OCI-LY3 (cell line): ENCODE data around the gene PALLD.

ENCODE experiments used
- H2AFZ ChIP-seq: fragments of 200-600, 300-600 bp; shearing (Covaris generic); 2 replicates; pipeline ENCODE4 v1.6.0; 2014; ENCODE audit warnings: antibody characterized with exemption, low read depth, low read length
- H3K27ac ChIP-seq: fragments of 200-600, 300-600 bp; sonication (generic); 2 replicates; pipeline ENCODE4 v1.5.1; 2014; ENCODE audit warnings: mild to moderate bottlenecking, low read length, moderate library complexity, mixed read lengths
- H3K27me3 ChIP-seq: fragments of 200-600, 300-600 bp; sonication (generic); 2 replicates; pipeline ENCODE4 v1.6.1; 2014; ENCODE audit warnings: low read depth, low read length, mixed read lengths
- H3K36me3 ChIP-seq: fragments of 200-600, 300-600 bp; sonication (generic); replicated peaks from 2 replicates; pipeline ENCODE3; 2014; ENCODE audit warnings: low read depth, low read length, mixed read lengths
- H3K4me1 ChIP-seq: fragments of 300-600, 200-600 bp; sonication (generic); 2 replicates; pipeline ENCODE4 v1.6.1; 2014; ENCODE audit warnings: low read length, mixed read lengths
- H3K4me2 ChIP-seq: fragments of 200-600, 300-600 bp; sonication (generic); 2 replicates; pipeline ENCODE4 v1.6.1; 2014; ENCODE audit warnings: low read length, mixed read lengths
- H3K4me3 ChIP-seq: fragments of 300-600, 200-600 bp; sonication (generic); 2 replicates; pipeline ENCODE4 v1.5.1; 2014; ENCODE audit warnings: antibody characterized with exemption, mild to moderate bottlenecking, low read length, moderate library complexity
- H3K79me2 ChIP-seq: fragments of 300-600, 200-600 bp; shearing (Covaris generic); 2 replicates; pipeline ENCODE4 v1.6.1; 2014; ENCODE audit warnings: mild to moderate bottlenecking, low read length, mixed read lengths
- H3K9ac ChIP-seq: fragments of 300-600, 200-600 bp; shearing (Covaris generic); 2 replicates; pipeline ENCODE4 v1.6.0; 2014; ENCODE audit warnings: mild to moderate bottlenecking, low read length, moderate library complexity
- H3K9me3 ChIP-seq: fragments of 200-600, 300-600 bp; shearing (Covaris generic); 2 replicates; pipeline ENCODE4 v1.6.1; 2014; ENCODE audit warnings: low read length, mixed read lengths; ENCODE audit not compliant: insufficient read depth
- H4K20me1 ChIP-seq: fragments of 200-600, 300-600 bp; sonication (generic); 2 replicates; pipeline ENCODE4 v1.6.1; 2016; ENCODE audit warnings: low read length, mixed read lengths; ENCODE audit not compliant: insufficient read depth
- CTCF ChIP-seq: fragments of 200-600, 300-600 bp; sonication (generic); IDR thresholded peaks from 2 replicates; pipeline ENCODE4 v1.5.1; 2014; ENCODE audit warnings: antibody characterized with exemption, low read length, low read depth
- EZH2phosphoT487 ChIP-seq: fragments of 200-600 bp; shearing (Covaris generic); IDR thresholded peaks from 2 replicates; pipeline ENCODE4 v1.6.1; 2018; ENCODE audit warnings: antibody characterized with exemption, mixed run types, low read depth

PALLD gene

GRCh38 chr4:168631241-168632162, 134.7 kb downstream of the PALLD start:
- Histone ChIP-seq H3K4me2 (no peak overlapping the region), H4K20me1 (no peaks in the 10 kb centered on the region), H3K36me3 (no peaks in the 10 kb centered on the region), H3K4me3 (no peak overlapping the region), H3K9me3 (no peaks in the 10 kb centered on the region), H3K27ac (no peak overlapping the region), H3K79me2 (no peaks in the 10 kb centered on the region), H2AFZ (no peak overlapping the region), H3K4me1 (no peaks in the 10 kb centered on the region), H3K9ac (no peak overlapping the region), H3K27me3 (peaks cover 16% of the 10 kb centered on the region)
- TF ChIP-seq CTCF (no peak), EZH2phosphoT487 (no peak)

GRCh38 chr4:168632301-168632725, 135.5 kb downstream of the PALLD start:
- Histone ChIP-seq H3K79me2 (no peaks in the 10 kb centered on the region), H3K4me1 (no peaks in the 10 kb centered on the region), H3K9me3 (no peaks in the 10 kb centered on the region), H3K4me2 (no peak overlapping the region), H3K27ac (no peak overlapping the region), H3K36me3 (no peaks in the 10 kb centered on the region), H4K20me1 (no peaks in the 10 kb centered on the region), H3K4me3 (no peak overlapping the region), H3K9ac (no peak overlapping the region), H3K27me3 (peaks cover 16% of the 10 kb centered on the region), H2AFZ (no peak overlapping the region)
- TF ChIP-seq CTCF (no peak), EZH2phosphoT487 (no peak)

- Histone ChIP-seq H3K79me2 (no peaks in the 10 kb centered on the region), H3K36me3 (no peaks in the 10 kb centered on the region), H3K4me1 (no peaks in the 10 kb centered on the region), H2AFZ (no peak overlapping the region), H3K27ac (no peak overlapping the region), H3K4me2 (no peak overlapping the region), H3K9ac (no peak overlapping the region), H4K20me1 (no peaks in the 10 kb centered on the region), H3K4me3 (no peak overlapping the region), H3K27me3 (peaks cover 16% of the 10 kb centered on the region), H3K9me3 (no peaks in the 10 kb centered on the region)
- TF ChIP-seq CTCF (no peak), EZH2phosphoT487 (no peak)
These were observed 136.2 kb downstream of the PALLD start for GRCh38 chr4:168633064-168633463.

- Histone ChIP-seq H2AFZ (no peak overlapping the region), H3K27ac (no peak overlapping the region), H3K27me3 (peaks cover 16% of the 10 kb centered on the region), H3K9me3 (no peaks in the 10 kb centered on the region), H4K20me1 (no peaks in the 10 kb centered on the region), H3K9ac (no peak overlapping the region), H3K79me2 (no peaks in the 10 kb centered on the region), H3K4me3 (no peak overlapping the region), H3K4me2 (no peak overlapping the region), H3K4me1 (no peaks in the 10 kb centered on the region), H3K36me3 (no peaks in the 10 kb centered on the region)
- no peak for TF ChIP-seq EZH2phosphoT487
- TF ChIP-seq CTCF, result no peak
These were observed 136.6 kb downstream of the PALLD start for GRCh38 chr4:168633496-168633895.
